Adrenal gland (tissue), 12 donors: Measurements from ENCODE around the gene VSIG10L. TPM values are rescaled to one million over a fixed set of nuclear protein-coding genes. Genes with fewer than 3 reads are reported as not detected.

Experiments used
- DNase-seq, 7 donors: peaks; one replicate each; pipeline ENCODE4 v3.0.0-alpha.2; 2019 to 2020
- H3K27ac ChIP-seq, 5 donors: fragments of 200-600 bp; sonication (generic) in 4 of 5; 1 replicate in 3 of 5; 2 replicates in 2 of 5; pipeline versions ENCODE4 v1.5.1 to v1.8.0; 2016 to 2020; ENCODE audit warnings: mild to moderate bottlenecking in 1 of 5
- H3K27me3 ChIP-seq: fragments of 200-600 bp; 2 replicates; pipeline ENCODE4 v1.8.0; 2021
- H3K36me3 ChIP-seq, 2 donors: fragments of 200-600 bp; replicated peaks in 1 of 2; 1 replicate in 1 of 2; 2 replicates in 1 of 2; pipeline versions ENCODE4 v1.5.1 to v1.8.0; 2018 to 2022
- H3K4me1 ChIP-seq, 2 donors: fragments of 200-600 bp; replicated peaks in 1 of 2; 1 replicate in 1 of 2; 2 replicates in 1 of 2; pipeline versions ENCODE4 v1.5.1 to v1.8.0; 2018 to 2021
- H3K4me3 ChIP-seq, 4 donors: fragments of 200-600 bp; sonication (generic) in 3 of 4; one replicate each; pipeline ENCODE4 v1.5.1; 2016 to 2018
- H3K9me3 ChIP-seq, 3 donors: fragments of 200-600 bp; sonication (generic) in 1 of 3; replicated peaks in 1 of 3; 1 replicate in 2 of 3; 2 replicates in 1 of 3; pipeline versions ENCODE4 v1.5.1 to v1.8.0; 2016 to 2021
- CTCF ChIP-seq, 6 experiments: fragments of 450-650 bp in 4 of 6; fragments of 200-600 bp in 2 of 6; sonication (generic) in 1 of 6; IDR thresholded peaks; 1 replicate in 5 of 6; 2 replicates in 1 of 6; pipeline versions ENCODE4 v1.5.1 to v1.8.0; 2016 to 2021; ENCODE audit warnings: antibody characterized with exemption in 6 of 6, mild to moderate bottlenecking in 2 of 6, moderate library complexity in 1 of 6
- POLR2A ChIP-seq, 2 donors: fragments of 450-650 bp; IDR thresholded peaks; one replicate each; pipeline ENCODE4 v1.6.1; 2017; ENCODE audit warnings: antibody characterized with exemption in 2 of 2, mild to moderate bottlenecking in 2 of 2, moderate library complexity in 1 of 2
- WGBS, 4 donors: extraction: QIAGEN DNeasy Blood & Tissue Kit in 2 of 4; methylation state at CpG; one replicate each; pipeline versions ENCODE4 v1.1.5 to v1.1.7; 2013 to 2017; 5-methylcytosine and 5-hydroxymethylcytosine counted together
- intact Hi-C, 2 donors: fragments of 100-400 bp; cut with DNase I; formaldehyde crosslinking; loops; one replicate each; pipeline versions ENCODE4 v1.14.1 to v1.15.0; 2022 to 2023
- polyA plus RNA-seq, 3 donors: library from polyadenylated mRNA; stranded (reverse); fragments of 200-250 nt in 2 of 3; fragments of 350-450 nt in 1 of 3; fragmentation: Illumina TruSeq in 1 of 3; extraction: RNeasy Lipid Tissue Mini Kit (QIAGEN cat#74804) in 1 of 3; gene quantifications; one replicate each; pipeline ENCODE4 v1.2.3, GENCODE V29; 2013 to 2014
- total RNA-seq, 9 donors: library from RNA; depleted of rRNA in 4 of 9; stranded (reverse); fragments of >200 nt in 4 of 9; fragments of 120-200 nt in 1 of 9; fragmentation: NEBNext Ultra II Directional in 1 of 9; extraction: Animal tissue kit (Norgen Biotek cat#: 25700) in 1 of 9; gene quantifications; one replicate each; pipeline versions ENCODE4 v1.1.0 to v1.2.4, GENCODE V29; 2013 to 2023
- donor health status: healthy with polysubstance abuse.
- donor health status: Bipolar disorder and iron deficiency.
- donor health status: DM: yes; HTN: yes; CAD: no.
- donor health status: DM: no; HTN: no; CAD: no.
- donor health status: DM: no; HTN: no; CAD: no.
- donor health status: DM: yes; HTN: yes; CAD: no.

Gene VSIG10L
- total and polyA plus RNA-seq, 12 donors, result 1.0 to 6.0 (median 2.7) TPM

- Histone ChIP-seq H3K4me3 (no peak overlapping the region), H3K27me3 (no peaks in the 10 kb centered on the region), H3K9me3 (no peaks in the 10 kb centered on the region), H3K36me3 (no peaks in the 10 kb centered on the region), H3K27ac (no peak overlapping the region), H3K4me1 (peaks cover 7 to 14% of the 10 kb centered on the region in 2 donors)
- no peak for DNase-seq
- intact Hi-C loops, result loop anchor here in 1 of 2 donors (10.0 kb wide), 2 partner anchors 68 to 318 kb away; no protein-coding TSS in a partner anchor
- TF ChIP-seq CTCF (IDR thresholded peaks at IDR 0.05) (no peak), POLR2A (IDR thresholded peaks at IDR 0.05) (no peak)
- 91 to 96% (median 94%) methylated on average over 3 to 13 of the region's 13 CpGs for WGBS, 4 donors
Measured at GRCh38 chr19:51337141-51337860, 4.6 kb downstream of the VSIG10L start.

- no peaks in the 10 kb centered on the region for H3K36me3 ChIP-seq
- H3K27me3 ChIP-seq, result no peaks in the 10 kb centered on the region
- WGBS, 4 donors, result 87 to 96% (median 93%) methylated on average over 10 to 13 of the region's 13 CpGs
- H3K4me3 ChIP-seq, result no peak overlapping the region
- no peak for DNase-seq
- intact Hi-C loops, result loop anchor here in 1 of 2 donors (10.0 kb wide), 2 partner anchors 71 to 321 kb away; no protein-coding TSS in a partner anchor
- no peak overlapping the region for H3K27ac ChIP-seq
- H3K4me1 ChIP-seq, result peaks cover 4 to 5% of the 10 kb centered on the region in 2 donors
- TF ChIP-seq CTCF (IDR thresholded peaks at IDR 0.05) (no peak), POLR2A (IDR thresholded peaks at IDR 0.05) (no peak)
- H3K9me3 ChIP-seq, result no peaks in the 10 kb centered on the region
Measured at GRCh38 chr19:51333836-51334460, 8.0 kb downstream of the VSIG10L start.

- Histone ChIP-seq H3K9me3 (no peaks in the 10 kb centered on the region), H3K36me3 (no peaks in the 10 kb centered on the region), H3K27ac (no peak overlapping the region), H3K4me1 (peaks cover 0 to 5% of the 10 kb centered on the region in 2 donors), H3K4me3 (no peak overlapping the region), H3K27me3 (peaks cover 6% of the 10 kb centered on the region)
- intact Hi-C loops, result loop anchor here in 1 of 2 donors (10.0 kb wide), 2 partner anchors 73 to 323 kb away; no protein-coding TSS in a partner anchor
- no peak for DNase-seq
- TF ChIP-seq POLR2A (IDR thresholded peaks at IDR 0.05) (no peak), CTCF (IDR thresholded peaks at IDR 0.05) (no peak)
- WGBS, 4 donors, result 78 to 88% (median 83%) methylated on average over 6 of the region's 6 CpGs
Measured at GRCh38 chr19:51331716-51332115, 10.2 kb downstream of the VSIG10L start.

- Histone ChIP-seq H3K4me1 (peaks cover 0 to 5% of the 10 kb centered on the region in 2 donors), H3K36me3 (no peaks in the 10 kb centered on the region), H3K27ac (no peak overlapping the region), H3K4me3 (no peak overlapping the region), H3K9me3 (no peaks in the 10 kb centered on the region), H3K27me3 (peaks cover 6% of the 10 kb centered on the region)
- no peak for DNase-seq
- 81 to 95% (median 86%) methylated on average over 3 of the region's 3 CpGs for WGBS, 4 donors
- TF ChIP-seq POLR2A (IDR thresholded peaks at IDR 0.05) (no peak), CTCF (IDR thresholded peaks at IDR 0.05) (no peak)
- intact Hi-C loops, result loop anchor here in 1 of 2 donors (10.0 kb wide), 2 partner anchors 74 to 324 kb away; no protein-coding TSS in a partner anchor
Measured at GRCh38 chr19:51331193-51331592, 10.7 kb downstream of the VSIG10L start.
